ENCODE measurements around the gene MEX3B.

DNA sequence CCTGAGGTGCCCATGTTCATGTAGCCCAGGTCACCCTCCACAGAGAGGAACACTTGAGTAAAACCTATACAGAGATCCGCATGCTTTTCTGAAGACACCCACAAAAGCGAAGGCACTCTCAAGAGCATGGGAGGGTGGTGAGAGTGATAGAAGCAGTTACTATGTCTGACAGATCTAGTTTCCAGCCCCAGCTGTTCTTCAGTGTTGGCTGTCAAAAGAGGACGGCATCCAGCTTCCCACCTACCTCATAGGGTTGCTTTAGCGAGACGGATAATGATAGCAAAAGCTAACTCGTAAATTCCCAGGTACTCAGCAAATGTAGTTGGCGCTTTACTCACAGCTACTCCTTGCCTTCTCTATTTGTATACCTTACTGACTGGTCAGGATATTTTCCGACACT is 3.0 kb upstream of the MEX3B start:
- TF ChIP-seq POLR2AphosphoS5 (IDR thresholded peaks at IDR 0.05; ENCODE audit: control insufficient read depth, insufficient read depth, low read depth, low read length): no peak
- TF ChIP-seq ZFP1 (CRISPR knock-in tag; IDR thresholded peaks at IDR 0.05): no peak
- TF ChIP-seq, protein P1, sequence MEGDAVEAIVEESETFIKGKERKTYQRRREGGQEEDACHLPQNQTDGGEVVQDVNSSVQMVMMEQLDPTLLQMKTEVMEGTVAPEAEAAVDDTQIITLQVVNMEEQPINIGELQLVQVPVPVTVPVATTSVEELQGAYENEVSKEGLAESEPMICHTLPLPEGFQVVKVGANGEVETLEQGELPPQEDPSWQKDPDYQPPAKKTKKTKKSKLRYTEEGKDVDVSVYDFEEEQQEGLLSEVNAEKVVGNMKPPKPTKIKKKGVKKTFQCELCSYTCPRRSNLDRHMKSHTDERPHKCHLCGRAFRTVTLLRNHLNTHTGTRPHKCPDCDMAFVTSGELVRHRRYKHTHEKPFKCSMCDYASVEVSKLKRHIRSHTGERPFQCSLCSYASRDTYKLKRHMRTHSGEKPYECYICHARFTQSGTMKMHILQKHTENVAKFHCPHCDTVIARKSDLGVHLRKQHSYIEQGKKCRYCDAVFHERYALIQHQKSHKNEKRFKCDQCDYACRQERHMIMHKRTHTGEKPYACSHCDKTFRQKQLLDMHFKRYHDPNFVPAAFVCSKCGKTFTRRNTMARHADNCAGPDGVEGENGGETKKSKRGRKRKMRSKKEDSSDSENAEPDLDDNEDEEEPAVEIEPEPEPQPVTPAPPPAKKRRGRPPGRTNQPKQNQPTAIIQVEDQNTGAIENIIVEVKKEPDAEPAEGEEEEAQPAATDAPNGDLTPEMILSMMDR (IDR thresholded peaks at IDR 0.05 in 2 of 3, conservative IDR thresholded peaks at IDR 0.05 in 1 of 3; ENCODE audit: insufficient read depth in 2 of 3, low read depth in 1 of 3, low read length in 3 of 3): no peak
- no peak for TF ChIP-seq STAG1 (CRISPR knock-in tag; IDR thresholded peaks at IDR 0.05; ENCODE audit: borderline replicate concordance)
- TF ChIP-seq, protein P2, sequence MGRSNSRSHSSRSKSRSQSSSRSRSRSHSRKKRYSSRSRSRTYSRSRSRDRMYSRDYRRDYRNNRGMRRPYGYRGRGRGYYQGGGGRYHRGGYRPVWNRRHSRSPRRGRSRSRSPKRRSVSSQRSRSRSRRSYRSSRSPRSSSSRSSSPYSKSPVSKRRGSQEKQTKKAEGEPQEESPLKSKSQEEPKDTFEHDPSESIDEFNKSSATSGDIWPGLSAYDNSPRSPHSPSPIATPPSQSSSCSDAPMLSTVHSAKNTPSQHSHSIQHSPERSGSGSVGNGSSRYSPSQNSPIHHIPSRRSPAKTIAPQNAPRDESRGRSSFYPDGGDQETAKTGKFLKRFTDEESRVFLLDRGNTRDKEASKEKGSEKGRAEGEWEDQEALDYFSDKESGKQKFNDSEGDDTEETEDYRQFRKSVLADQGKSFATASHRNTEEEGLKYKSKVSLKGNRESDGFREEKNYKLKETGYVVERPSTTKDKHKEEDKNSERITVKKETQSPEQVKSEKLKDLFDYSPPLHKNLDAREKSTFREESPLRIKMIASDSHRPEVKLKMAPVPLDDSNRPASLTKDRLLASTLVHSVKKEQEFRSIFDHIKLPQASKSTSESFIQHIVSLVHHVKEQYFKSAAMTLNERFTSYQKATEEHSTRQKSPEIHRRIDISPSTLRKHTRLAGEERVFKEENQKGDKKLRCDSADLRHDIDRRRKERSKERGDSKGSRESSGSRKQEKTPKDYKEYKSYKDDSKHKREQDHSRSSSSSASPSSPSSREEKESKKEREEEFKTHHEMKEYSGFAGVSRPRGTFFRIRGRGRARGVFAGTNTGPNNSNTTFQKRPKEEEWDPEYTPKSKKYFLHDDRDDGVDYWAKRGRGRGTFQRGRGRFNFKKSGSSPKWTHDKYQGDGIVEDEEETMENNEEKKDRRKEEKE (IDR thresholded peaks at IDR 0.05; ENCODE audit: borderline replicate concordance in 1 of 2, control insufficient read depth in 1 of 2, low read depth in 2 of 2, low read length in 1 of 2): no peak
- TF ChIP-seq PHF8 (IDR thresholded peaks at IDR 0.05; ENCODE audit: borderline replicate concordance, low read length): no peak
- no peak for TF ChIP-seq CBFB (CRISPR knock-in tag; IDR thresholded peaks at IDR 0.05)
- TF ChIP-seq CCAR2 (IDR thresholded peaks at IDR 0.05; ENCODE audit: low read depth, low read length): no peak
- no peak for TF ChIP-seq JUNB (CRISPR knock-in tag; conservative IDR thresholded peaks at IDR 0.05)
- TF ChIP-seq CREB1 (IDR thresholded peaks at IDR 0.05): no peak
- TF ChIP-seq CREB1 (CRISPR knock-in tag; IDR thresholded peaks at IDR 0.05): no peak
- TF ChIP-seq TAF1 (IDR thresholded peaks at IDR 0.05; ENCODE audit: control insufficient read depth, extremely low read depth, insufficient read depth, low read length, severe bottlenecking): no peak
- no peak for TF ChIP-seq ZNF780A (CRISPR knock-in tag; IDR thresholded peaks at IDR 0.05)
